HUES48 (cell line): ENCODE data around the gene ZNF571.

Source experiments
- H3K27ac ChIP-seq: one replicate; pipeline ENCODE4 v1.7.0; 2013; ENCODE audit warnings: low read depth, low read length, inconsistent platforms
- H3K27me3 ChIP-seq: 2 replicates; pipeline ENCODE4 v1.6.1; 2013; ENCODE audit warnings: mild to moderate bottlenecking, low read length; ENCODE audit not compliant: control insufficient read depth, insufficient read depth
- H3K36me3 ChIP-seq: 2 replicates; pipeline ENCODE4 v1.6.1; 2013; ENCODE audit warnings: low read length; ENCODE audit not compliant: control insufficient read depth, insufficient read depth
- H3K4me1 ChIP-seq: 2 replicates; pipeline ENCODE4 v1.6.1; 2013; ENCODE audit warnings: mild to moderate bottlenecking, low read length; ENCODE audit not compliant: control insufficient read depth, insufficient read depth
- H3K4me3 ChIP-seq: 2 replicates; pipeline ENCODE4 v1.5.1; 2013; ENCODE audit warnings: mild to moderate bottlenecking, low read depth, low read length
- H3K9ac ChIP-seq: 2 replicates; pipeline ENCODE4 v1.6.1; 2013; ENCODE audit warnings: mild to moderate bottlenecking, low read depth, low read length, moderate library complexity
- H3K9me3 ChIP-seq: 2 replicates; pipeline ENCODE4 v1.6.1; 2013; ENCODE audit warnings: low read length; ENCODE audit not compliant: control insufficient read depth, insufficient read depth

Gene ZNF571

GRCh38 chr19:37537391-37537947 is 57.1 kb downstream of the ZNF571 start:
- peaks cover 53% of the 10 kb centered on the region for H3K36me3 ChIP-seq
- no peak overlapping the region for H3K27ac ChIP-seq
- H3K4me3 ChIP-seq = 0 out of 2 replicates have a peak overlapping the region, but pooled peaks have one; percentile 1
- no peak overlapping the region for H3K9ac ChIP-seq
- H3K4me1 ChIP-seq = no peaks in the 10 kb centered on the region
- no peaks in the 10 kb centered on the region for H3K27me3 ChIP-seq
- H3K9me3 ChIP-seq = peaks cover 82% of the 10 kb centered on the region

- Histone ChIP-seq H3K4me3 (no peak overlapping the region), H3K36me3 (peaks cover 51% of the 10 kb centered on the region), H3K27ac (no peak overlapping the region), H3K9ac (no peak overlapping the region), H3K9me3 (peaks cover 12% of the 10 kb centered on the region), H3K4me1 (no peaks in the 10 kb centered on the region), H3K27me3 (no peaks in the 10 kb centered on the region)
These were observed 74.7 kb downstream of the ZNF571 start for GRCh38 chr19:37519890-37520289.
